SK-N-SH treated with all-trans-retinoic acid at 6 μM for 48 hours (cell line): ENCODE results near the gene SLC6A3.

Source experiments
- ATAC-seq: fragments of 200-7000 bp; cut with Tn5 transposase; 3 replicates; pipeline ENCODE4 v1.9.1; 2020; ENCODE audit warnings: mild to moderate bottlenecking, moderate library complexity
- ARNTL ChIP-seq: fragments of 450-650 bp; formaldehyde crosslinking; IDR thresholded peaks from 2 replicates; pipeline ENCODE4 v1.5.0; 2020; ENCODE audit warnings: low read depth, mild to moderate bottlenecking, moderate library complexity, borderline replicate concordance
- BACH2 ChIP-seq: fragments of 250-450 bp; sonication (Bioruptor Pico); IDR thresholded peaks from 2 replicates; pipeline ENCODE4 v1.9.0; 2021; ENCODE audit warnings: mild to moderate bottlenecking, borderline replicate concordance
- CSDC2 ChIP-seq: fragments of 250-450 bp; sonication (Bioruptor Pico); IDR thresholded peaks from 2 replicates; pipeline ENCODE4 v1.5.0; 2020; ENCODE audit warnings: mild to moderate bottlenecking, moderate library complexity
- ESRRG ChIP-seq: fragments of 250-450 bp; sonication (Bioruptor Pico); IDR thresholded peaks from 2 replicates; pipeline ENCODE4 v1.6.1; 2021; ENCODE audit warnings: mild to moderate bottlenecking
- ISL1 ChIP-seq: fragments of 250-450 bp; sonication (Bioruptor Pico); IDR thresholded peaks from 2 replicates; pipeline ENCODE4 v2.1.2; 2022; ENCODE audit warnings: mild to moderate bottlenecking, moderate library complexity
- OSR1 ChIP-seq: fragments of 250-450 bp; sonication (Bioruptor Pico); IDR thresholded peaks from 2 replicates; pipeline ENCODE4 v1.8.0; 2022; ENCODE audit warnings: moderate library complexity, mild to moderate bottlenecking, inconsistent platforms
- PATZ1 ChIP-seq: fragments of 250-450 bp; sonication (Bioruptor Pico); IDR thresholded peaks from 2 replicates; pipeline ENCODE4 v1.8.0; 2020; ENCODE audit warnings: mild to moderate bottlenecking, moderate library complexity, borderline replicate concordance
- PPARA ChIP-seq: fragments of 250-450 bp; sonication (Bioruptor Pico); IDR thresholded peaks from 2 replicates; pipeline ENCODE4 v1.5.0; 2020; ENCODE audit warnings: mild to moderate bottlenecking, borderline replicate concordance
- RARB ChIP-seq: fragments of 250-450 bp; sonication (Bioruptor Pico); IDR thresholded peaks from 2 replicates; pipeline ENCODE4 v1.8.0; 2021; ENCODE audit warnings: mild to moderate bottlenecking, moderate library complexity
- SNAI2 ChIP-seq: fragments of 250-450 bp; sonication (Bioruptor Pico); IDR thresholded peaks from 2 replicates; pipeline ENCODE4 v1.5.0; 2020; ENCODE audit warnings: mild to moderate bottlenecking, moderate library complexity
- TCF4 ChIP-seq: fragments of 250-450 bp; sonication (Bioruptor Pico); IDR thresholded peaks from 2 replicates; pipeline ENCODE4 v1.8.0; 2021; ENCODE audit warnings: mild to moderate bottlenecking, moderate library complexity, borderline replicate concordance
- TOX ChIP-seq: fragments of 250-450 bp; sonication (Bioruptor Pico); IDR thresholded peaks from 2 replicates; pipeline ENCODE4 v1.8.0; 2021; ENCODE audit warnings: mild to moderate bottlenecking, moderate library complexity, borderline replicate concordance
- ZC3H10 ChIP-seq: fragments of 250-450 bp; sonication (Bioruptor Pico); IDR thresholded peaks from 2 replicates; pipeline ENCODE4 v1.5.1; 2021; ENCODE audit warnings: mild to moderate bottlenecking, moderate library complexity
- ZFP30 ChIP-seq: fragments of 450-650 bp; formaldehyde crosslinking; IDR thresholded peaks from 2 replicates; pipeline ENCODE4 v1.5.0; 2022; ENCODE audit warnings: mild to moderate bottlenecking, moderate library complexity
- ZNF565 ChIP-seq: fragments of 450-650 bp; formaldehyde crosslinking; conservative IDR thresholded peaks from 2 replicates; pipeline ENCODE4 v1.5.0; 2020; ENCODE audit warnings: low read depth, mild to moderate bottlenecking, moderate library complexity
- ZNF70 ChIP-seq: fragments of 450-650 bp; formaldehyde crosslinking; IDR thresholded peaks from 2 replicates; pipeline ENCODE4 v1.5.0; 2020; ENCODE audit warnings: mild to moderate bottlenecking, moderate library complexity
- ZNF8 ChIP-seq: fragments of 450-650 bp; formaldehyde crosslinking; IDR thresholded peaks from 2 replicates; pipeline ENCODE4 v1.5.0; 2020; ENCODE audit warnings: mild to moderate bottlenecking, moderate library complexity
- TF ChIP-seq, protein P1 (sequence below): fragments of 250-450 bp; sonication (Bioruptor Pico); IDR thresholded peaks from 2 replicates; pipeline ENCODE4 v1.8.0; 2021; ENCODE audit warnings: low read depth, mild to moderate bottlenecking, moderate library complexity, borderline replicate concordance
- TF ChIP-seq, protein P2 (sequence below): fragments of 250-450 bp; sonication (Bioruptor Pico); IDR thresholded peaks from 2 replicates; pipeline ENCODE4 v1.5.1; 2021; ENCODE audit warnings: mild to moderate bottlenecking, moderate library complexity
- TF ChIP-seq, protein P3 (sequence below): fragments of 250-450 bp; sonication (Bioruptor Pico); IDR thresholded peaks from 2 replicates; pipeline ENCODE4 v1.5.0; 2020; ENCODE audit warnings: mild to moderate bottlenecking, moderate library complexity
- TF ChIP-seq, protein P4 (sequence below): fragments of 250-450 bp; sonication (Bioruptor Pico); IDR thresholded peaks from 2 replicates; pipeline ENCODE4 v1.5.1; 2020; ENCODE audit warnings: low read depth, mild to moderate bottlenecking, moderate library complexity

The SLC6A3 gene

DNA sequence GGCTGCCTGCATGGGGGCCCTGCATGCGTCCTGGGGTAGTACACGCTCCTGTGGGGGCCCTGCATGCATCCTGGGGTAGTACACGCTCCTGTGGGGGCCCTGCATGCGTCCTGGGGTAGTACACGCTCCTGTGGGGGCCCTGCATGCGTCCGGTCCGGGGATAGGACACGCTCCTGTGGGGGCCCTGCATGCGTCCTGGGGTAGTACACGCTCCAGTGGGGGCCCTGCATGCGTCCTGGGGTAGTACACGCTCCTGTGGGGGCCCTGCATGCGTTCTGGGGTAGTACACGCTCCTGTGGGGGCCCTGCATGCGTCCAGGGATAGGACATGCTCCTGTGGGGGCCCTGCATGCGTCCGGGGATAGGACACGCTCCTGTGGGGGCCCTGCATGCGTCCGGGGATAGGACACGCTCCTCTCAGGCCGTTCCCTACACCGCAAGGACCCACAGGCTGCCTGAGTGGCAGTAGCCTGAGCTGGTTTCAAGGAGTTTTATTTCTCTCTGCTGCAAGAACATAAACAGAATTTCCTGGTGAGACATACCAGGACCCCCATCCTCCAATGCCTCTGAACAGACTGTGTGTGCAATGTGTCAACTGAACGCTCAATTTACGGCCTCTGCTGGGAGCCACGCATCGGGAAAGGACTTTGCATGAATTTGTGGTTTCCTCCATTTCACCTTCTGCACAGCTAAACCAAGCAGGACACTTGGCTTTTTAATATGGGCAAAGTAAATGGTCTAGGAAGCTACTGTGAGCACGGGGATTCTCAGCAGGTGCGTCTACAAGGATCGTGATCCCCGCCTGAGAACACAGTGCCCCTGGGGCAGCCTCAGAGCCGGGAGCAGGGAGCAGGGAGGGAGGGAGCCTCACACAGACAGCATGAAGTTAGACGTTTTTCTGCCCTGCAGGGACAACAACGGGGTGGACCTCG lies 51.4 kb downstream of the SLC6A3 start:
- no peak for TF ChIP-seq SNAI2 (CRISPR knock-in tag)
- TF ChIP-seq ISL1 (CRISPR knock-in tag) = no peak
- TF ChIP-seq ARNTL (CRISPR knock-in tag) = no peak
- no peak for TF ChIP-seq ZNF70 (CRISPR knock-in tag)
- no peak for TF ChIP-seq OSR1
- TF ChIP-seq PATZ1 (CRISPR knock-in tag) = no peak
- TF ChIP-seq ZNF8 (CRISPR knock-in tag) = no peak
- TF ChIP-seq, protein P1, sequence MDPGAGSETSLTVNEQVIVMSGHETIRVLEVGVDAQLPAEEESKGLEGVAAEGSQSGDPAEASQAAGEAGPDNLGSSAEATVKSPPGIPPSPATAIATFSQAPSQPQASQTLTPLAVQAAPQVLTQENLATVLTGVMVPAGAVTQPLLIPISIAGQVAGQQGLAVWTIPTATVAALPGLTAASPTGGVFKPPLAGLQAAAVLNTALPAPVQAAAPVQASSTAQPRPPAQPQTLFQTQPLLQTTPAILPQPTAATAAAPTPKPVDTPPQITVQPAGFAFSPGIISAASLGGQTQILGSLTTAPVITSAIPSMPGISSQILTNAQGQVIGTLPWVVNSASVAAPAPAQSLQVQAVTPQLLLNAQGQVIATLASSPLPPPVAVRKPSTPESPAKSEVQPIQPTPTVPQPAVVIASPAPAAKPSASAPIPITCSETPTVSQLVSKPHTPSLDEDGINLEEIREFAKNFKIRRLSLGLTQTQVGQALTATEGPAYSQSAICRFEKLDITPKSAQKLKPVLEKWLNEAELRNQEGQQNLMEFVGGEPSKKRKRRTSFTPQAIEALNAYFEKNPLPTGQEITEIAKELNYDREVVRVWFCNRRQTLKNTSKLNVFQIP (CRISPR knock-in tag) = no peak
- no peak for TF ChIP-seq ZC3H10 (CRISPR knock-in tag)
- TF ChIP-seq, protein P2, sequence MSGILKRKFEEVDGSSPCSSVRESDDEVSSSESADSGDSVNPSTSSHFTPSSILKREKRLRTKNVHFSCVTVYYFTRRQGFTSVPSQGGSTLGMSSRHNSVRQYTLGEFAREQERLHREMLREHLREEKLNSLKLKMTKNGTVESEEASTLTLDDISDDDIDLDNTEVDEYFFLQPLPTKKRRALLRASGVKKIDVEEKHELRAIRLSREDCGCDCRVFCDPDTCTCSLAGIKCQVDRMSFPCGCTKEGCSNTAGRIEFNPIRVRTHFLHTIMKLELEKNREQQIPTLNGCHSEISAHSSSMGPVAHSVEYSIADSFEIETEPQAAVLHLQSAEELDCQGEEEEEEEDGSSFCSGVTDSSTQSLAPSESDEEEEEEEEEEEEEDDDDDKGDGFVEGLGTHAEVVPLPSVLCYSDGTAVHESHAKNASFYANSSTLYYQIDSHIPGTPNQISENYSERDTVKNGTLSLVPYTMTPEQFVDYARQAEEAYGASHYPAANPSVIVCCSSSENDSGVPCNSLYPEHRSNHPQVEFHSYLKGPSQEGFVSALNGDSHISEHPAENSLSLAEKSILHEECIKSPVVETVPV (CRISPR knock-in tag) = no peak
- no peak for TF ChIP-seq TOX (CRISPR knock-in tag)
- TF ChIP-seq ZFP30 (CRISPR knock-in tag) = no peak
- TF ChIP-seq PPARA (CRISPR knock-in tag) = no peak
- no peak for TF ChIP-seq RARB (CRISPR knock-in tag)
- TF ChIP-seq, protein P3, sequence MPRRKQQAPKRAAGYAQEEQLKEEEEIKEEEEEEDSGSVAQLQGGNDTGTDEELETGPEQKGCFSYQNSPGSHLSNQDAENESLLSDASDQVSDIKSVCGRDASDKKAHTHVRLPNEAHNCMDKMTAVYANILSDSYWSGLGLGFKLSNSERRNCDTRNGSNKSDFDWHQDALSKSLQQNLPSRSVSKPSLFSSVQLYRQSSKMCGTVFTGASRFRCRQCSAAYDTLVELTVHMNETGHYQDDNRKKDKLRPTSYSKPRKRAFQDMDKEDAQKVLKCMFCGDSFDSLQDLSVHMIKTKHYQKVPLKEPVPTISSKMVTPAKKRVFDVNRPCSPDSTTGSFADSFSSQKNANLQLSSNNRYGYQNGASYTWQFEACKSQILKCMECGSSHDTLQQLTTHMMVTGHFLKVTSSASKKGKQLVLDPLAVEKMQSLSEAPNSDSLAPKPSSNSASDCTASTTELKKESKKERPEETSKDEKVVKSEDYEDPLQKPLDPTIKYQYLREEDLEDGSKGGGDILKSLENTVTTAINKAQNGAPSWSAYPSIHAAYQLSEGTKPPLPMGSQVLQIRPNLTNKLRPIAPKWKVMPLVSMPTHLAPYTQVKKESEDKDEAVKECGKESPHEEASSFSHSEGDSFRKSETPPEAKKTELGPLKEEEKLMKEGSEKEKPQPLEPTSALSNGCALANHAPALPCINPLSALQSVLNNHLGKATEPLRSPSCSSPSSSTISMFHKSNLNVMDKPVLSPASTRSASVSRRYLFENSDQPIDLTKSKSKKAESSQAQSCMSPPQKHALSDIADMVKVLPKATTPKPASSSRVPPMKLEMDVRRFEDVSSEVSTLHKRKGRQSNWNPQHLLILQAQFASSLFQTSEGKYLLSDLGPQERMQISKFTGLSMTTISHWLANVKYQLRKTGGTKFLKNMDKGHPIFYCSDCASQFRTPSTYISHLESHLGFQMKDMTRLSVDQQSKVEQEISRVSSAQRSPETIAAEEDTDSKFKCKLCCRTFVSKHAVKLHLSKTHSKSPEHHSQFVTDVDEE = no peak
- no peak for TF ChIP-seq ESRRG
- no peak for TF ChIP-seq TCF4

DNA sequence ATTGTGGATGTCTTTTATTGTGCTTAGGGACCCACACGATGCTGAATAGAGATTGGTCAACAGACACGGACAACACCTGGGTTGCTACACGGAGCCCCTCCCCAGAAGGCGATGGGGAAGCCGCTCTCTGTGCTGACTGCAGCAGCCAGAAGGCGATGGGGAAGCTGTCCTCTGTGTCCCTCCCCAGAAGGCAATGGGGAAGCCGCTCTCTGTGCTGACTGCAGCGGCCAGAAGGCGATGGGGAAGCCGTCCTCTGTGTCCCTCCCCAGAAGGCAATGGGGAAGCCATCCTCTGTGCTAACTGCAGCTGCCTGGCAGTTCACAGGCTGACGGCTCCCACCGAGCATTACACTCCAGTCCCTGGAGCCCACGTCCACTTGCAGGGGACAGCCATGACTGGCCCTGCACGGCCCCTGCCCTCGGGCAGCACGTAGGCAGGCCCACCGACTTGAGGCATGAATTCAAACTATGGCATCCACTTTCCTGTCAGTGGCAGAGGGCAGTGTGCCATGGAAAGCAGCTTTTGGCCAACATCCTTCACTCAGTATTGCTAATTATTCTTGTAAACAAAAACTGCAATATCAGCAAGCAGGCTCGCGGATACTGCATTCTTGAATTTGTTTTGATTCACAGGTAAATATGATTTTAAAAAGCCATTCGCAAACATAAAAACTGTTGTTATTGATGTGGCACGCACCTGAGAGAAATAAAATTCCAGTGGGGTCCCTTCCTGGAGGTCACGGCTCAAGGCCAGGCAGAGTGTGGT lies 52.3 kb downstream of the SLC6A3 start:
- no peak for ATAC-seq
- TF ChIP-seq ESRRG (no peak), ZNF8 (CRISPR knock-in tag) (no peak), RARB (CRISPR knock-in tag) (no peak), OSR1 (no peak), TOX (CRISPR knock-in tag) (no peak), BACH2 (no peak), CSDC2 (CRISPR knock-in tag) (no peak), ZNF565 (no peak), ARNTL (CRISPR knock-in tag) (no peak), ZNF70 (CRISPR knock-in tag) (no peak), ISL1 (CRISPR knock-in tag) (no peak), PPARA (CRISPR knock-in tag) (no peak), ZC3H10 (CRISPR knock-in tag) (no peak), TCF4 (no peak)
- TF ChIP-seq, protein P3 = no peak
- TF ChIP-seq, protein P4, sequence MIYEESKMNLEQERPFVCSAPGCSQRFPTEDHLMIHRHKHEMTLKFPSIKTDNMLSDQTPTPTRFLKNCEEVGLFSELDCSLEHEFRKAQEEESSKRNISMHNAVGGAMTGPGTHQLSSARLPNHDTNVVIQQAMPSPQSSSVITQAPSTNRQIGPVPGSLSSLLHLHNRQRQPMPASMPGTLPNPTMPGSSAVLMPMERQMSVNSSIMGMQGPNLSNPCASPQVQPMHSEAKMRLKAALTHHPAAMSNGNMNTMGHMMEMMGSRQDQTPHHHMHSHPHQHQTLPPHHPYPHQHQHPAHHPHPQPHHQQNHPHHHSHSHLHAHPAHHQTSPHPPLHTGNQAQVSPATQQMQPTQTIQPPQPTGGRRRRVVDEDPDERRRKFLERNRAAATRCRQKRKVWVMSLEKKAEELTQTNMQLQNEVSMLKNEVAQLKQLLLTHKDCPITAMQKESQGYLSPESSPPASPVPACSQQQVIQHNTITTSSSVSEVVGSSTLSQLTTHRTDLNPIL = no peak
- TF ChIP-seq, protein P1 (CRISPR knock-in tag) = no peak

More for the DNA sequence above, 51.4 kb downstream of the SLC6A3 start:
- no peak for ATAC-seq
